ENCODE data around the gene AHNAK2.

The AHNAK2 gene

DNA sequence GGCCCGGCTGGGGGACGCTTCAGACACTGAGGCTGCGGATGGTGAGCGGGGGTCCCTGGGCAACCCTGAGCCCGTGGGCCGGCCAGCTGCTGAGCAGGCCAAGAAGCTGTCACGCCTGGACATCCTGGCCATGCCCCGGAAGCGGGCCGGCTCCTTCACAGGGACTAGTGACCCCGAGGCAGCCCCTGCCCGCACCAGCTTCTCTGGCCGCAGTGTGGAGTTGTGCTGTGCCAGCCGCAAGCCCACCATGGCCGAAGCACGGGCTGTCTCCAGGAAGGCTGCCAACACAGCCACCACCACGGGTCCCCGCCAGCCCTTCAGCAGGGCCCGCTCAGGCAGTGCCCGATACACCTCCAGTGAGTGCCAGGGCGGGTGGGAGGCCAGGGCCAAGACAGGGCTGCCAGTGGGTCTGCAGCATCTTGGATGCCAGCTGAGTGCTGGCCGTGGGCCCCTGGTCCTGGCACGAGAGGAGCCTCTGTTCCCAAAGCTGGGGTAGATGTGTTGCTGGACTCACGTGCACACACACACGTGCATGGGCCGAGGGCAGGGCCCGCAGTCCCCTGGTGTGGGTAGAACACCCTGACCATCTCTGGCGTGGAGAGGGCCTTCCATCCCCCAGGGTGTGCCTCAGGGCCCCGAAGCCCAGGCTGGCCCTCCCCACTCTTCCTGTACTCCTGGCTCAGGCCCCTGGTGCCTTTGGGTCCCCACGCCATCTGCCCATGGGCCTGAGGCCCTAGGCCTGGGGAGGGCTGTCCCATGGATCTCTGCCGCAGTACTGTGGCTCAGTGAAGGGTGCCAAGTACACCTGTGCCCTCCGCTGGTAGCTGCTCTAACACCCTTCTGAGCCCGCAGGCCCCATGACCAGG lies 90.3 kb downstream of the AHNAK2 start:
- no peak for DNase-seq (ENCODE audit: low read depth in 2 of 3, low spot score in 2 of 3)

All from activated CD8-positive, alpha-beta memory T cell treated with anti-CD3 and anti-CD28 coated beads for 48 hours (primary cell).